HG02798 (cell line): Measurements from ENCODE around the gene INSRR.

ENCODE experiments used
- ATAC-seq: cut with Tn5 transposase; IDR thresholded peaks from one replicate; pipeline ENCODE4 v1.9.1; 2021; ENCODE audit warnings: mild to moderate bottlenecking; ENCODE audit not compliant: unreplicated experiment, poor library complexity

Gene INSRR

DNA sequence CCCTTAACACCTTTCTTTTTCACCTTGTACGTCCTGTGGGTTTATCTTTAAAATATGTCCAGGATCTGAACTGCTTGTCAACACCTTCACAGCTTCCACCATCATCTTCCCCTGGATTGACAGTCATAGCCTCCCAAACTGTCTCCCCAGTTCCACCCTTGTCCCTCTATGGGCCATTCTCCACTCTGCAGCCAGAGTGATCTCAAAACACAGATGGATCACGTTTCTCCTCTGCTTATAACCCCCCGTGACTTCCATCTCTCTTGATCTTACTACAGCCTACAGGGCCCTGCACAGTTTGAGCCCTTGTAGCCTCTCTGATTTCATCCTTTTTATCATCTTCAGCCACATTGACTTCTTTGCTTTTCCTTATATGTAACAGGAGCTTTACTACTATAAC is 4.3 kb downstream of the INSRR start:
- no peak for ATAC-seq

DNA sequence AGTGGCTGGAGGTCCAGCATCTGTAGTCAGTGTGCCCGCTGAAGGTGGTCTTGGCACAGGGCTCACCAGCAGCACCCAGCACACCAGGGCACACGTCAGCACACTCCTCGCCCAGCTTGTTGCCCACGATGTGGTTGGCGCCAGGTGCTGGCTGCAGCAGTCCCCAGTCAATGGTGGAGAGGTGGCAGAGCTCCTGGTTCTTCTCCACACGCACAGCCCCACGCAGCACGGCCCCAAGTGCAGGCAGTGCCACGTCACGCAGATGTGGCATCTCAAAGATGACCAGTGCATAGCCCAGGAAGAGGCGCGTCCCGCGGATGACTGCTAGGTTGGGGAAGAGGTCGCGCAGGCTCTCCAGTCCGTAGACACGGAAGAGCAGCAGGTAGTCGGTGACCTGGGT is 5.2 kb downstream of the INSRR start:
- ATAC-seq: no peak

DNA sequence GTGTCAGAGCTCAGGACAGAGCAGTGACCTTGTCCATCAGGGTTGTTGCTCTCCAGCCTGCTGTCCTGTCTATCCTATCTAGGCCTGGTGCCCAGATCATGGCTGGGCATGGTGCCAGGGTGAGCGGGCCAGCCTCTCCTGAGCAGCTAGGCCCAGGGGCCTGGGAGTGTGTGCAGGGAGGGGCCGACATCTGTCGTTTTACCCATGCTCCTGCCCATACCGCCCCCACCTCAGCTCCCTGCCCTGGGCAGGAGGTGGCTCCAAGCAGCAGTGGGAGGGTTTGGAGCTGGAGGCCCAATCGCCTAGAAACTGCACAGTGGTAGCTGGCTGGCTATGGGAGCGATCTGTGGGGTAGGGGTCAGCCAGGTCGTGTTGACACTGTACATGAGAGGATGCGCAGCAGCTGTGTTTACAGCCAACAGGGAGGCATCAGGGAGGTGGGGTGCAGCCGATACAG is 6.5 kb downstream of the INSRR start:
- ATAC-seq: no peak

DNA sequence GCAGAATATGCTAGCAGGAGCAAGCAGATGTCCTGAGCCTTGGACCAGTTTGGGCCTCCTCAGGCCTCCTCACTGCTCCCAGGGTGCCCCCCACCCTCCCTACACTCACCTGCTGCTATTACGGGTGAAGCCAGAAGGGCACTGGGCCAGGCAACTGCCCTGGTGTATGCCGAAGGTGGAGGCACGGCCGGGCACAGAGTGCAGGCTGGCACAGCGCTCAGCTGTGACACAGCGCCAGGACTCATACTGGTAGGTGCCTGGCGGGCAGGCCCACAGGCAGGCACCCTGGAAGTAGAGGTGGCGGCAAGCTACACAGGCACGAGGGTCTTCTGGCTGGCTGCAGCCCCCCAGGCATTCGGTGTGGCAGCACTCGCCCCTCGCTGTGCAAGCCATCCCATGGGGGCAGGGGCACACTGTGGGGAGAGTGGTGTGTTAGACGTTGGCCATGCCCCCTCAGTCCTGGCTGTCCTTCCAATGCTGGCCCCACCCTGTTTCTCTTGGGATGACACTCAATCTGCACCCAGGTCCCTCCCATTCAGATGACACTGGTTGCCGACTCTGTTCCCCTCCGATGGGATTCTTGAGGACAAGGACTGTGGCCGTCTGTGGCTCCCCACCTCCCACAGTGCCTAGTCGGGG is 7.0 kb downstream of the INSRR start:
- ATAC-seq: no peak

DNA sequence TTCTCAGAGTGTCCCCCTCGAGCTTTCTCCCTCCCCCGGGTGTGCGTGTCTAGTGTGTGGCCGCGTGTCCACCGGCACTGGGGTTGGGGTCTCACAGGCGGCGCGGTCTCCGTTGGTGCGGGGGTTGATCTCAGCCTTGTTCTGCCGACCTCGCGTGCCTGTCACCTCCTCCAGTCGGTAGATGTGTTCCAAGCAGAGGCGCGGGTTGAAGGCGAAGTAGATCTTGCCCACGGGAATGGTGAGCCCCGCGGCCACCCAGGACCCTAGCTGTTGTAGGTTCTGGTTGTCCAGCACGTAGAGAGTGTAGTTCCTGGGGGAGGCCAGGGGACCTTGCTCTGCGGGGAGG is 9.8 kb downstream of the INSRR start:
- no peak for ATAC-seq

DNA sequence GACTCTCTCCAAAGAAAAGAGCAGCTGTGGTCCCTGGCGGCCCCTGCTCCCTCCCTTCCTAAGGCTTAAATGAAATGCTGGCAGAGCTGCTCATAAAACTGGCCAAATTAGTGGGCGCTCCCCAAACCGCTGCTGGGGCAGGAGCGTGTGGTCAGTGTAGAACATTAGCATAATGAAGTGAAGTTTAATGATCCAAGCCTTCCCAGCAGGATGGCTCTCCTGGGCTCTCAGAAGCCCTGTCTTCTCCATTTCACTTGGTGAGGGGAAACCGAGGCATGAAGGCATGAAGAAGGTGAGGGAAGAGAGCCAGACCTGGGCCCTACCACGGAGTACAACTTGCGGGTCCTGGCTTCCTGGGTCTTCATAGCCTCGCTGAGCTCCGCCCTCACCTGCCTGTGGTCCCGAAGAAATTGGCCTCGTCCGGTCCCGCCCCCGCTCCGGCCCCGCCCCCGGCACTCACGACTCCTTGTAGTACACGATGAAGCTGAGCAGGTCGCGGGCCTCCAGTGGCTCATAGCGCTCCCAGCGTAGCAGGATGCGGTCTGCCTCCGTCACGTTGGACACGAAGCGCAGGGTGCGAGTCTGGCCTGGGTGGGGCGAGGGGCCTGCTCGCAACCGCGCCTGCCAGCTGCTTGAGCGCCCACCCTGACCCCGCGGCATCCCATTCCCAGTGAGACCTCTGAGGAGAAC is 10.3 kb downstream of the INSRR start:
- no peak for ATAC-seq

DNA sequence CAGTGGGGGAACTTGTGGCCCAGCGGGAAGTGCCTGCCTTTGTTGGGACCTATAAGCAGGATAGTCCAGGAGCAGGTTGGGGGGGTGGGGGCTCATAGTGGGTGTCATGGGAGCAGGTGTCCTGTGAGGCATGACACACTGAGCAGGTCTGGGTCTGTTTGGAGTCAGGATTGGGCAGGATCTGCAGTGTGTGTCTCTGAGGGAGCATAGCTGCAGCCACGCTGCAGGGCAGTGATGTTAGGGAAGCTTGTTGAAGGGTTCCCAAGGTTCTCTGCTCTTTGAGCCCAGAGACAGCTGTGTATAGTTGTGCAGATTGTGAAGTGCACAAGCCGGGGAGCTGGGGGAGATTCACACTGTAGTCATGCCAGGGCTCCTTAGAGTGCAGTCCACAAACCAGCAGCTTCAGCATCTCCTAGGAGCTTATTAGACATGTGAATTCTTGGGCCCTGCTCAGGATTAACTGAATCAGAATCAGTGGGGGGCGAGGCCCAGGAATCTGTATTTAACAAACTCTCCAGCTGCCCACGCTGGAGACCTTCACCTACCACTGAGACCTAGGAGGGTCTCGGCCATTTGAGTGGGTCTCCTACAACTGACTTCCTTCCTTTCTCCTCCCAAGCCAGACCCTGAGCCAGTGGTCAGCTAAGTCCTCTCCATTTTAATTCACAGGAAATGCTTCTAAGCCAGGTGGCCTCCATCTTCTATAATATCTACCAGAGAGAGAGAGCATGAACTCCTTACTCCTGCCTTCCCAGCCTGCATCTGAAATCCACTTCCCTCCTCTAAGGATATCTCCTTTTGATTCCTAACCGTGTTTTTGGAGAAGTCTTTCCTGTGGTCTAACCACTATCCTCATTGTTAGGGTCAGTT is 11.1 kb downstream of the INSRR start:
- ATAC-seq: no peak

DNA sequence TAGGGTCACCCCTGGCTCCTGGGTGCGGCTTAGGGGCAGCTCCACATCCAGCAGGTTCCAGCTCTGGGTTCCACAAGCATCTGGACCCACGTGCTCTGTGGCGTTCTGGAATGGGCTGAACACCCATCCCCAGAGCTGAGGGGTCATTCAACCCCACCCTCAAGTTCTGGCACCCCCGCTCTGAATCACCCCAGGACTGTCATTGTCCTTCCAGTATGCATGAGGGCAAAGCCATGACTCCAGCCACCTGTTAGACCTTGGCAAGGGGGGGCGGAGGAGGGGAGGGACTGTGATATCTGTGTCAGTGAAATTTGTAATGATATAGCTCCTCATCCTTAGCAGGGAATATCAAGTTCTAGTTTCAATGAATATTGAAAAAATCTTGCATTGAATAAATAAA is 12.3 kb downstream of the INSRR start:
- ATAC-seq: no peak

DNA sequence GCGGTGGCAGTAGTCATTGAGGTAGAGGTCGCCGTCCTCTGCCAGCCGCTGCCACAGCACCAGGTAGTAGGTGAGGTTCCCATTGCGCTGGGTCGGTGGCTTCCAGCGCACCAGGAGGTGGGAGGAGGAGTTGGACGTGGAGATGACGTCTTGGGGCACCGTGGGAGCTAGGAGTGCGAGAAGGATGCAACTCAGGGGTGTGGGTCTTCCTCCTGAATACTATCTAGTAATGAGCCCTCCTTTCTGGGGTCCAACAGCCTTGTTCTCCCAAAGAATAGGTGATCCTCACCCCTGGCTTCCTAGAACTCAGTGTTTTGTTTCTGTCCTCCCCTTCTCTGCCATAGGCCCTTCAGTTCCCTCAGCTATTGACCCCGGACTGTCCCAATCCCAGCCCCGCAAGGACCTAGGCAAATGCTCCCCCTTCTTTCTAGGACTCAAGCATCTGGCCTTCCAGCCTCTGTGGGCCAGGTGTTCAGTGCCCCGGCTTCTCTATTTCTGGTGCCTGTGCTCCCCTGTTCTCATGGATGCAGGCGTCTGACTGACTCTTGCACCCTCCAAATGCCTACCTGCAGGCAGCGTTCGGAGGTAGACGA is 12.9 kb downstream of the INSRR start:
- no peak for ATAC-seq

DNA sequence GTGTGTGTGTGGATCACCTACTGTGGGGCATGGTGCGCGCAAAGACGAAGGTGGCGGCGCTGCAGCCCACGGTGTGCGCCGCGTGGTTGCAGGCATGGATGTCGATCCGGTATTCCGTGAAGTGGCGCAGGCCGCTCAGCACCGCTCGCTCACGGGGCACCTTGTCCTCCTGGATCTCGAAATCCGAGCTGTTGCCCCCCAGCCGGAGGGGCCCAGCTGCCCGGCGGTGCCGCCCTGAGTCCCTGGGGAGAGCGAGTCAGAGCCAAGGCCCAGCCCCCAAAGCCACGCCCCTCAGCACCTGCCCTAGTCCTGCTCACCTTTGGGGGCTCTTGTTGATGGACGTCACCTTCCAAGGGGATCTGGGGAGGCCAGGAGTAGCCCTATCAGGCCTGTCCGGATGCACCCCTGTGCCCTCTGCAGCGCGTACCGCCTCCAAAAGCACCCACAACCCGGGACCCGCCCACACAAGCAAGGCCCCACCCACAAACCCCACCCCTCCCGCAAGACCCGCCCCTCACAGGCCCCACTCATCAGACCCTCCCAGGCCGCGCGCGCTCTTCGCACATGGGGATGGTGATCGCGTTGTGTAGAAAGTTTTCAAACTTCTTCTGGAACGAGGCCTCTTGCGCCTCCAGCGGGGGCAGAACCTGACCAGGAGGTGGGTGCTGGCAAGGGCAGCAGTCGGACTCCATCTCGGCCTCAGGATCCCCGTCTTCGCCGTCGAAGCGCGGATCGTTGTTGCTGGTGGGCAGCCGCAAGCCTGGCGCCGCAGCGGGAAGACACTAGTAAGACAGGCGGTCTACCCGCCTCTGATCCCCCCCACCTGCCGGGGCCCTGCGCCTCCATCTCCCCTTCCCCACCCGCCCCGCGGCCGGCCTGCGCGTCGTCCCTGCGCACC is 13.6 kb downstream of the INSRR start:
- no peak for ATAC-seq

DNA sequence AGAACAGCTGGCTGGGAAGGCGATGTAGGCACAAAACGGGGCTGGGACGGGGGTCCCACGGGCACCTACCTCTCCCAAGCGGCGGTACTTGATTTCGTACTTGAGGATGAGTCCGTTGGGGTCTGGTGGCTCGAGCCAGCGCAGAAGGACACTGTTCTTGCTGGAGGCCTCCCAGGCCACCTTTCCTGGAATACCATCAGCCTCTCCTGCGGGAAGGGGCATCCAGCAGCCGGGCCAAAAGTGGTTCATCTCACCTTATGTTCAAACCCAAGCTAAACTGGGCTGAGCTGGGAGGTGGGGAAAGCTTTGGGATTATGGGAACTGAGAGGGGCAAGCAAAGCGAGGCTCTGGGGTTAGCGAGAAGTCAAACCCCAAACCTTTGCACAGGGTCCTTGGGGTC is 14.3 kb downstream of the INSRR start:
- no peak for ATAC-seq

DNA sequence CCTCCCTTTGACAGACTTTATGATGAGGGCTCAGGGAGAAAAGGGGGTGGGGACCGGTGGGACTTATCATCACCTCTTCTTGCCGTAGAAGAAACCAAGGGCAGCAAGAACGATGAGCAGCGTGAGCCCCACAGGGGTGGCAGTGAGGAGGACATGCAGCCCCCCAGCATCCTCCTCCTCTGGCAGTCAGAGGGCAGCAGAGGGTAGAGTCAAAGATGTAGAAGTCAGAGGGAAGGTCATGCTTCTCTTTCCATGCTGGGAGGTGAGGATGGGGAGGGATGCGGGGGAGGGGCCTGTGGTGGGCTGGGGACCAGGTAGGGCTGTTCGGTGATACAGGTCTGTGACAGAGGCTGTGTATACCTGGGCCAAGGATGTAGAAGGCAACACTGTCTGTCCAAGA is 14.8 kb downstream of the INSRR start:
- ATAC-seq: no peak

DNA sequence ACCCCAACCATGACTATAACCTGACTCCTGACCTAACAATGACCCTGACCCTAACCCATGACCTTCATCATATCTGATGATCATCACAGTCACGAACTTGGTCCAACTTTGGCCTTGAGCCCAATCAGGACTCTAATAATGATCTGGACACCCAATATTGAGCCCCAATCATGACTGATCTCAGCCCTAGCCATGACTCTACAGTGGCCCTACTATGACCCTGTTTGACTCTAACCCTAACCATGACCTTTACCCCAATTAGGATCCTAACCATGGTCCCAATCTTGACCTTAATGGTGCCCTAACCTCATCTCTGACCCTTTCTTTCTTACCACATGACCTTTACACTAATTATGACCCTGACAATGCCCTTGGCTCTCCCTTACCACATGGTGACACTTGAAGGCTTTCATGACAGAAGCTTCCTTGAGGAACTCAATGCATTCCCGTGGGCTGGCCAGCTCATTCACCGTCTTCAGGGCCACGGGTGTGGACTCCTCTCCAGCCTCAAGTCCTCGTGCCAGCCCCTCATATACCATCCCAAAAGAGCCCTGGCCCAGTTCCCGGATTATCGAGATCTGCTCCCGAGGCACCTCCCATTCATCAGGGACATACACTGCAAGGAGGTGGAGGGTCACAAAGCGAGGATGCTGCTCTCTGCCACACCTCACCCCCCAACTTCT is 16.2 kb downstream of the INSRR start:
- ATAC-seq: no peak

DNA sequence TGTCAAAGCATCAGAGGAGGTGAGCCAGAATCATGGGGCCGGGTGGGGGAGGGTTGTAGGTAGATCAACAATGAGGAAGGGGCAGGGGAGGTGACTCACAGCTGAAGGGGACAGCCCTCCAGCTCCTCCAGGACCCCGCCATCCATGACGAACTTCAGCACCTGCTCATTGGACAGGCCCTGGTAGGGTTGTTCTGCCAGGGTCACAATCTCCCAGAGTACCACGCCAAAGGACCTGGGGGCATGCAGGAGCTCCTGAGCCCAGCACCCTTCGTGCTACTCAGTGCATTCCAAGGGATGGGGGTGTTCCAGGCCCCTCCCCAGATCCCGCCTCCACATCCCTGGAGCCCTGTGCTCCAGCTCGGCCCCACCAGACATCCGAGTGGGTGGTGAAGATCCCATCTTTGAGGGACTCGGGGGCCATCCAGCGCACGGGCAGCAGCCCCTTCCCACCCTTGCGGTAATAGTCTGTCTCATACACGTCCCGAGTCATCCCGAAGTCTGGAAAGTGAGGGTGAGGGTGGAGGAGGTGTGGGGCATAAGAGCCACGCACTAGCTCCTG is 17.5 kb downstream of the INSRR start:
- no peak for ATAC-seq

DNA sequence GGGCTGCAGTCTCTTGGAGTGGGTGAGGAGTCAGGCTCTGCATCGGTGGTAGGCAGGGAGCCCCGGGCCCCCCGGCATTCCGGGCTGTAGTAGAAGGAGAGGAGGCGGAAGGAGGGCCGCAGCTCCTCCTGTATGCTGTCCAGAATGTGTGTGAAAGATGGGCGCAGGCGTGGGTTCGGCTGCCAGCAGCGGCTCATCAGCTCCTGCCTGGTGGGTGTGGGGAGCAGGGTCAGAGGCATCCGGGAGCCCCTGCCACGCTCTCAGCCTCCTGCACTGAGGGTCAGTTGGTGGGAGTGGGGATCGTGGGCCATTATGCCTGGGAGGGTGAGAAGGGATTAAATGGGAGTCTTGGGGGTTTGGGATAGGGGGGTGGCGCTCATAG is 18.0 kb downstream of the INSRR start:
- no peak for ATAC-seq

DNA sequence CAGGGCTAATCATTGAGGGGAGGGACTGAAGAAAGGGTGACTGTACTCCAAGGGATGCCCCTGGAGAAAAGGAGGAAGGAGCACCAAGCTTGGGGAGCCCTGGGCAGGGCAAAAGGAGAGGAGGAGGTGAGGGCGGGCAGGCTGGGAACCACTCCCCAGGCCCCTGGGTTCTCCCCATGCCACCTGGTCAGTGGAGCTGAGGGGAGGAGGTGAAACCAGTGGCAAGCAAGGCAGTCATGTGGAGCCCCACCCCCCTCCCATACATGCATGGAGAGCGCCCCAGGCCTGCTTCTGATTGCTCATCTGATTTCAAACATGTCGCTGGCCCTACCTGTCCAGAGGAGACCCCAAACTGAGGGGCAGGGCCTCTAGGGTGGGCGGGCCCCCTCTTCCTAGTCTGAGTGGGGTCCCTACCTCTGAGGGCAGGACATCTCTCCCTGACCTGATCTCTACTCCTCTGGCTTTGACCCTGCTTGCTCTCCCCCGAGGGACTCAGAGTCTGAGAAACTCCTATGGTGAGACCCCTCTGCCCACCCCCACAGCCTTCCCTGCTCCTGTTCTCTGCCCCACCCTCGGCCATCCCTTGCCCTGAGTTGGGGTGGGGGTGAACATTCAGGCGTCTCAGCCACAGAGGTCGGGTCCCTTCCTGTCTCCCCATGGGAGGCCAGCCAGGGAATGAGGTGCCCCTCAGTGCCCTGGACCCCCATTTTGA is 18.6 kb downstream of the INSRR start:
- ATAC-seq: no peak

DNA sequence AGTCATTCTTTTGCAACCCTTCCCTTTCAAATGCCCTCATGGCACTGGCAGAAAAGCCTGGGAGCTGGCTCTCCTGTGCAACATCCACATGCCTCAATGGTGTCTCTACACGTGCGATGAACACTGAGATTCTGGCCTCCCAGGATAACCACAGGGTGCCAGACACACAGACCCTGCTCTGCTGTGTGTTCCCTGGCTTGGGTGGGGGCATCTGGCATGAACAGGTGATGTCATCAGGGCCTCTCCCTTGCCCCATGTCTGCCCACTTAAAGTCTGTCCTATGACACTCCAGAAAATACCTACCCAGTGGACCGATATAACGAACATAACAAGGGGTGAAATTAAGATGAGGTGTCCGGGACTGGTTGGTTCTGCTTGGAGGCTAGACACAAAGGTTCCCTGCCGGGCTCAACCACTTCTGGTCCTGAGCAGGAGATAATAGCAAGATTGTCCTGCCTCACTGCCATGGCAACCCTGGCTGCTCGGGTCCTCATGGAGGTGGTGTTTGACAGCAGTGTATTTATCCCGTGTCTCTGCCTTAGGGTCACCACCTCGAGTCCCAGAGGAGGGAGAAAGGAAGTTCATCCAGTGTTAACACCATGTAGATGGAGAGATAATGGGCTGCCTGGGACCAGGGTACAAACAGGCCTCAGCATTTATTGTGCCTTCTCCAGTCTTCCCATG is 19.3 kb downstream of the INSRR start:
- ATAC-seq: no peak

DNA sequence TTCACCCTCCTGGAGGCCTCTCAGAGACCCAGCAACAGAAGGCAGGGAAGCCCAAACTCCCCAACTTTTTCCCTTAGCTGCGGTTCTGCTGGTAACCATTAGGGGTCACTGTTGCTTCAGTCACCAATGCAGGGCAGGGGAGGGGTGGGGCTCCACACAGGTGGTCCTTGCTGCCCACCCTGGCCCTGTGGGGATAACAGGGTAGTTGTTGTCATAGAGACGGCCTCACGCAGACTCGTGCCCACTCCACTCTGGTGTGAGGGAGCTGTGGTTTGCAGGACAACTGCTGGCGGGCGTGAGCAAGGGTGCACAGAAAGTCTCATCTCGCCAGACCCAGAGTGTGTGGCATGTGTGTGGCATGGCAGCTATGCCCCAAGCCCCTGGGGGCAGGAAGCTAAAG is 19.9 kb downstream of the INSRR start:
- no peak for ATAC-seq
